GM12892 (cell line): ENCODE measurements around the gene LTB4R2.
"Not testable (repeated sequence)": the region's sequence is repeated elsewhere in the genome, so short reads cannot be mapped to it uniquely, and the experiment has no call there.

Experiments
- DNase-seq: peaks from one replicate; pipeline ENCODE4 v3.0.0; 2011; ENCODE audit not compliant: insufficient read length
- FAIRE-seq: peaks from 2 replicates; lab custom pipeline; 2011; peaks lifted over from hg19 to GRCh38; lab: Jason Lieb, UNC
- POLR2A ChIP-seq: IDR thresholded peaks from 2 replicates; pipeline ENCODE4 v1.6.1; 2011; ENCODE audit warnings: low read depth, low read length, control low read depth
- POLR2AphosphoS5 ChIP-seq: IDR thresholded peaks from 2 replicates; pipeline ENCODE4 v1.6.1; 2011; ENCODE audit warnings: low read depth, low read length, control low read depth
- TAF1 ChIP-seq: IDR thresholded peaks from 2 replicates; pipeline ENCODE4 v1.6.1; 2011; ENCODE audit warnings: low read depth, mild to moderate bottlenecking, control low read depth, low read length, borderline replicate concordance

Gene LTB4R2

DNA sequence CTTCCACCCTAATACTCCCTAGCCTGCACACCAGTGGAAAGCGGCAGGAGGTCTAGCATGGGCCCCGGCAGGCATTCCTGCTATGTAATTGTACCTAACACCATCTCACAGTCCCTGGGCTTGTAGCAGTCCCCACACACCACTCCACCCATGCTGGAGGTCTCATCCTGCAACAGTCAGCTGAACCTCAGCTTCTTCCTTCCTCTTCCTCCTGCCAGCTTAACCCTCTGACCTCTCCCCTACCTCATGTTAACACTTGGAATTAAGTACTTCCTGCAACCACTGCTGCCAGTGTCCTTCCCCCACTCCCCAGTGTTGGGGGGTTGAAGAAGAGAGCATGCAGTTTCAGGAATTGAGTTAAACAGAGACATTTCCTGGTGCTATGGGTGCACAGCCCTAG lies 17.4 kb downstream of the LTB4R2 start:
- FAIRE-seq = no peak
- TF ChIP-seq POLR2A = no peak
- TF ChIP-seq TAF1 = no peak
- TF ChIP-seq POLR2AphosphoS5 = no peak

DNA sequence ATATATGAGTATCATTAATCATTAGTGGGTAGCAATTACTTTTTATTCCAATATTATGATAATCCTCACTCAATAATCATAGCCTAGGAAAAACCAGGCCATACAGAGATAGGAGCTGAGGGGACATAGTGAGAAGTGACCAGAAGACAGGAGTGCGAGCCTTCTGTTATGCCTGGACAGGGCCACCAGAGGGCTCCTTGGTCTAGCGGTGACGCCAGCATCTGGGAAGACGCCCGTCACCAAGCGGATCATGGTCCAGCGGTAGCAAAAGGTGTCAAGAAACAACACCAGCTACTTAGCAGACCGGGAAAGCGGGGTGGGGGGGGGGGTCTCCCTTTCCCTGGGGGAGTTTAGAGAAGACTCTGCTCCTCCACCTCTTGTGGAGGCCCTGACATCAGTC lies 18.0 kb downstream of the LTB4R2 start:
- not testable (repeated sequence) for FAIRE-seq, DNase-seq

More for the DNA sequence above, 17.4 kb downstream of the LTB4R2 start:
- DNase-seq = no peak

DNA sequence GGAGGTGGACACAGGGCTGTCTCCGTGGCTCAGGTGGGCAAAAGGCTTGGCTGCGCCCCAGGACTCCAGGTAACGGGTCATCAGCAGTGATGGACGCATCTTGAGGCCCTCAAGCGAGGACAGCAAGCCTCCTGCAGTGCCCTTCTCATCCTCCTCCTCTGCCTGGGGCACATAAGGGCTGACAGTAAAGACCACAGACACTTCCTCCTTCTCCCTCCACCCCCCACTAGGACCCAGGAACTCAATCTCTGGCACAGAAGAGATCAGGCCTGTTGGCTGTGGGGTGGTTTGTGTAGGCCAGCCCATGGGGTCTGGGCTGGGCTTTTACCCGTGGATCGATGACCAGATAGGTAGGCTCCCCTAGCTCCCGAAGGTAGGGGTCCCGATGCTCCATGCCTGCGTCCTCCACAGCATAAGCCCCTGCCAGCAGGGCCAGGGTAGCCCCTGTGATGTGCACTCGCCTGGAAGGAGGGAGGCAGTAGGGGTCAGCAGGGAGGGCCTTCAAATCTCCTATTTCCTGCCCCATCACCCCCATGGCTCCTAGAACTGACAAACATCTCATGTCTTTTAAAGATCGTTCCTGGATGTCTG lies 19.2 kb downstream of the LTB4R2 start:
- DNase-seq = no peak
- no peak for TF ChIP-seq TAF1
- TF ChIP-seq POLR2AphosphoS5 = no peak
- TF ChIP-seq POLR2A = no peak
- no peak for FAIRE-seq

DNA sequence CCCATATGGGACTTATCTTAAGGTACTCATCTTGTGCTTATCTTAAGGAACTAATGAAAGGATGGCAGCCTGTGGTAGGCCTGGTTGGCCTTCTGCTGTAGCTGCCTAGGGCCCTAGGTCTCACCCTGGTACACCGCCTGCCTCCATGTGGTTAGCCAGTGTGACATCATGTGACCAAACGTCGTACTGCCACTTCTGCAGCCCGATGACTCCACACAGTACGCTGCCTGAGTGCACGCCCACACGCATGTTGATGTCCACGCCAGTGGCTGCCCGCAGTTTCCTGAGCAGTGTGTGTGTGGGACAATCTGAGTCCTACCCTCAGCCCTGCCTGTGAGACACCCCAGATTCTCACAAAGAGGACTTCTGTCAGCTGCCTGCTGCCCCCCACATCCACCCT lies 19.8 kb downstream of the LTB4R2 start:
- TF ChIP-seq POLR2A (no peak), POLR2AphosphoS5 (no peak), TAF1 (no peak)
- FAIRE-seq = no peak

DNA sequence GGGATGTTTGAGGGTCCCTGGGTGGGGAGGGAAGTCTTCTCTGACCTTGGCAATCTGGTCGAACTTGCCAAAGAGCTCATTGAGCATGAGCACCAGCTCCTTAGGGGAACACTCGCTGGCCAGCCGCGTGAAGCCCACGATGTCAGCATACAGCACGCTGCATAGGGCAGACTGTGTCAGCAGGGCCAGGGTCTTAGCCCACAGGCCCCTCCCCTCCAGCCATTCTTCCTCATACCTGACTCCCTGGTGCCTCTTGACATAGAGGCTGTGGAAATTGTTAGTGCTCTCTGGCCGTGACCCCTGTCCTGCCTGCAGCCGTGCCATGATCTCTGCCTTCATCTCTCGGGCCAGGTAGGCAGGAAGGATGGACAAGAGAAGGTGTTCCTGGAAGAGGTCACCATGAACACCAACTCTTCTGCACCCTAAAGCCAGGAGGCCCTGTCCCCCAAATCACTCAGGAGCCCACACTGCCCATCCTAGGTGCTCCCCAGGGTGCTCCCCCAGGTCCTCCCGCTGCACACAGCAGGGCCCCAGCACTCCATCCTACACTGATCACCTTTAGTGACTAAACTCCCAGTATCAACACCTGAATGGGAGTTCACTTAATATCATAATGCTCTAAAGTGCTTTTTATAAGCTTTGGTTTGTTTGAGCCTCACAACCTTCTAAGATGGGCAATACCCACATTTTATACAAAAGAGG lies 21.2 kb downstream of the LTB4R2 start:
- TF ChIP-seq TAF1 (no peak), POLR2A (no peak), POLR2AphosphoS5 (no peak)
- FAIRE-seq (no peak), DNase-seq (no peak)

More for the DNA sequence above, 19.8 kb downstream of the LTB4R2 start:
- DNase-seq = no peak

DNA sequence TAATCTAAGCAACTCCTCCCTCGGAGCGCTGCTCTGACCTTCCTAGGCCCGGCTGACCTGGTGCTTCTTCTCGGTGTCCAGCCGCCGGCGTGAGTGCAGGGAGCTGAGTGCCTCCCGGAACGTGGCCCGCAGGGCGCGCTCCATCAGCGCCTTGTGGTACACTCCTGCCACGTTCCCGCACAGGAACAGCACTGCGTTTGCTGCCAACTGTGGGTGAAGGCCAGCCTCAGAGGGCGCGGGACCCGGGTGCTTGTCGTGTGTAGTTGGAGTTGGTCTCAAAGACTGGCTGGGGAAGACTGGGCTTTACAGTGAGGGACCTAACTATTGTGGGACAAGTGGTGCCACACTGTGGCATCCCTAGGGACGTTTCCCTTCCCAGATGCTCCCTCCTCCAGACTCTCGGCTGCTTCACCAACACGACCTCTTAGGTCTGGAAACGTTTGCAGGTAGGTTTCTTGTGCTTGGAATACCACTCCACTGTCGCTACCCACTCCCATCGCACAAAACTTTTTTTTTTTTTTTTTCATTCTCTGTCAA lies 21.9 kb downstream of the LTB4R2 start:
- TF ChIP-seq POLR2AphosphoS5 (no peak), POLR2A (no peak), TAF1 (no peak)

DNA sequence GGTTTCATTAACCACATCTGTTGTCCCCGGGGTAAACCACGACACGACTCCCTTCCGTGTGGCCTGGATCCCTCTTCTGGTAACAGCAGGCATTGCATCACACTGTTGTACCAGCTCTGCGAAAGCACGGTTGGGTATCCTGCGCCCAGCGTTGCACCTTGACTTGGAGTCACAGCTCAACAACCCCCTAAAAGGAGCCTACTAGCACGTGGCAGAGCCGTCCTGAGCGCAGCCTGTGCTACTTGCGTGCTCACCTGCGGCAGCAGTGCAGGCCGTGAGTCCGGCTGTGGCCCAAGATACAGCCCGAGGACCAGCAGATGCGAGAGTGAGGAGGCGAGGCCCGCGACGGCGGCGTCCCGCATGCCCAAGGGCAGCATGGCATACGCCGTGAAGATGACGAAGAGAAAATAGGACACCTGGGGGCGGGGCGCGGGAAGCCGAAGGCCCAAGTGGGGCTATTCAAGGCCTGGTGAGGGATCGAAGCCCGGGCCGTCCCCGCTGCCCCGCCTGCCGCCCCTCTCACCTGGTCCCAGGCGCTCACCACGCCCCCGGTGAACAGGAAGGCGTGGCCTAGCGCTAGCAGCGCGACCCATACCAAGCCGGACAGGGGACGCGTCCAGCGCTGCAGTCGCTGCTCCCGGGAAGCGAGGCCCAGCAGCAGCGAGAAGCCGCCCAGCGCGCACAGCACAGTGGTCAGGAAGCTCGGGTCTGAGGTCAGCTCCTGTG lies 22.5 kb downstream of the LTB4R2 start:
- peak; percentile 86 for DNase-seq
- peak; percentile 95 for FAIRE-seq
- TF ChIP-seq POLR2AphosphoS5 = no peak
- TF ChIP-seq TAF1 = no peak
- TF ChIP-seq POLR2A = no peak

More for the DNA sequence above, 21.9 kb downstream of the LTB4R2 start:
- DNase-seq (no peak), FAIRE-seq (no peak)

DNA sequence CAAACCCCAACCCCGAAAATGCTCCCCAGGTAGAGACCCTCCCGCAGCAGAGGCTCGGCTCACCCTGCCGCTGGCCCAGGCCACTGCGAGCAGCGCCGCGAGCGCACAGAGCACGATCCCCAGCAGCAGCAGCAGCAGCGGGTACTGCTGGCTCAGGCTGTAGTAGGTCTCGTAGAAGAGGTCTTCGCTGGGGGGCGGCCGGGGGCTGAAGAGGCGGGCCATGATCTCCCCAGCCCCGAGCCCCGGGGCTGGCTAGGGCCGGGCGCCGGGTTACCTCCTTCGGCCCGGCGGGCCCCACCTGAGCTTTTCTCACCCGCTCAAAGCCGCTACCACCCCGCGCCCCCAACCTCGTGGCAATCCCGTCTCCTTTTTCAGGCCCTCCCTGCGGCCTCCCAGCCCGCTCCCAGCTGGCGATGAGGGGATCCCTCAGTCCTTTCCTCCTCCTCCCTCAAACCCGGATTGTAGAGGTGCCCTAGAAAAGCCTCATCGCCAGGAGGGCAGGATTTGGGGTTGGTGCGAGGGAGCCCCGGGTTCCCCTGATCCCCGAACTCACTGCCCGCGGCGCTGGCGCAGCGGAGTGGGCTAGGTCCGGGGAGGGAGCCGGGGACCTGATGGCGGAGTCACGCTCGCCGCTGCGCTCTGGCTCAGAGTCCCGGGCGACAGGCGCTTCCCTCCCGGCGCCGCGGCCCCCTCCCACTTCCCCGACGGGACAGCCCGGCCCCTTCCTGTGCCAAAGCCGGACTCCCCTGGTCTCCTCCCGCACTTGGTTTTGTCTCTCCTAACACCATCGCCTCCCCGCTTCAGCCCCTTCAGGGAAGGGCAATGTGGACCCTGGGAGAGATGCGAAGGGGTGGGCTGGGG lies 24.7 kb downstream of the LTB4R2 start, which contains the start of gene ADCY4:
TSS of gene ADCY4 (minus strand) at position 641 of the 861 bp plus-strand sequence. CDS start at position 222, 419 bp downstream.
- DNase-seq = no peak
- FAIRE-seq = no peak
- TF ChIP-seq POLR2A (no peak), POLR2AphosphoS5 (no peak), TAF1 (no peak)

DNA sequence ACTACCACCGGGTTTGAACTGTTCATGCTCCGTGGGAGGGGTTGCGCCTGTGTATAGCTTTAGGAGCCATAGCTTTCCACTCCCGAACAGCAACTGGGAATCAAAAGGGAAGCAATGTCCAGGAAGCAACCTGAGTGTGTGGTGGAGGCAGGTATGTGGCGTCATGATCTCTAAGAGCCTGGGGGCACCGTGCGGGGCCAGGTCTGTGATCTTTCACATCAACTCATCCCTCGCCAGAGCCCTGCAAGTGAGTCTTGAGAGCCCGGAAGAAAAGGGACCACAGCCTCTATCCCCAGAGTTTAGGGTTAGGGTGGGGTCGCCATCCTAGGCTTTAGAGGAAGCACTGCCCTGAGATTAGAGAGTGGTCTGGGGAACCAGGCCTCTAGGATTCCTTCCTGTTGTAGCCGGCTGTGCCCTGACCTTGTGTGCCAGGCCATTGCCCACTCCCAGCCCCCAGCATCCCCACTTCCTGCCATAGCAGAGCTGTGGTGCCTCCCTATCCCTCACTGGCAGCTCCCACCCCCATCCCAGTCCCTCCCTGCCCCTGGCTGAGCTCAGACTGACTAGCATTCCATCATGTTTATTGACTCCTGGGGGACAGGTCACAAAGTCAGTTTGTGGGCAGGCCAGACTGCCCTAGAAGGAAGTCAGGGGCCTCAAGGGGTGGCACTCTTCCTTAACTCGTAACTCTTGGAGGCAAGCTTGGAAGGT lies 25.7 kb downstream of the LTB4R2 start:
- DNase-seq = no peak
- TF ChIP-seq POLR2A = no peak
- TF ChIP-seq POLR2AphosphoS5 = no peak
- TF ChIP-seq TAF1 = no peak
- FAIRE-seq = no peak

DNA sequence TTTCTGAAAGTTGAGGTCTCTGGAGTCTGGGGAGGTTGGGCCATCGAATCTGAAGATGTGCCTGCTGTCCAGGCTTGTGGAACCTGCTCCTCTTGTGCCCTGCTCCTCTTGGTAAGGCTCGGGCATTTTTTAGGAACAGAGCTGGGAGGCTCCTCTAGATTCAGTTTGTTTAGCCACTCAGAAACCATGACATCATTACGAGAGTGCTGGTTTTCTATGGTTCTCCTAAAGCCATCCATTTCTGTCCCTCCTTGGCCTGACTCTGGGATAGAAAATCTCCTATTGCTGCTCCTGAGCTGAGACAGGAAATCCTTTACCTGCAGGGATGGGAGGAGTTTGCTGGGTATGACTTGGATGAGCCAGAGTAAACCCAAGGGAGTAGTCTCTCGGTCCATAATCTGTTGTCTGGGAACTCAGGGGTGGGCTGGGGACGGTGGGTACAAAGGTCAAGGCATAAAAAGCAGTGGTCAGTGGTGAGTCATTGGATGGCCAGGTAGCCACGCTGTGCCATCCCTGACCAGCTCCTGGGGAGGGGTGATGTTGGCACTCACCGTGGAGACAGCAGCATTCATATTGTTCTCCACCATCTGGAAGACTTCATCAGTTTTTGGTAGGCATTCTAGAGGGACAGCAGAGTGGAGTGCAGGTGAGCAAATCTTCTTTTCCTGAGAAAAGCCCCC lies 27.3 kb downstream of the LTB4R2 start:
- DNase-seq (no peak), FAIRE-seq (no peak)

More for the DNA sequence above, 27.3 kb downstream of the LTB4R2 start:
- TF ChIP-seq POLR2AphosphoS5 (no peak), TAF1 (no peak), POLR2A (no peak)
